Activated CD8-positive, alpha-beta T cell treated with anti-CD3 and anti-CD28 coated beads for 36 hours (primary cell): ENCODE data around the gene UBASH3A. TPM values are rescaled to one million over a fixed set of nuclear protein-coding genes. Genes with fewer than 3 reads are reported as not detected.
"Not testable (repeated sequence)": the region's sequence is repeated elsewhere in the genome, so short reads cannot be mapped to it uniquely, and the experiment has no call there.

ENCODE experiments used
- ATAC-seq: fragments of 200-7000 bp; cut with Tn5 transposase; one replicate; pipeline ENCODE4 v1.10.0; 2021; ENCODE audit warnings: mild to moderate bottlenecking, moderate library complexity
- CTCF ChIA-PET: fragments of 350-600 bp; sonication (Branson Sonifier 250); formaldehyde crosslinking; loops from one replicate; lab custom pipeline; 2021; ENCODE audit warnings: antibody characterized with exemption; lab: Charles Lee
- POLR2A ChIA-PET: fragments of 350-600 bp; sonication (Branson Sonifier 250); formaldehyde crosslinking; loops from one replicate; lab custom pipeline; 2021; ENCODE audit warnings: antibody characterized with exemption; lab: Charles Lee
- DNase-seq: peaks from one replicate; pipeline ENCODE4 v3.0.0-alpha.2; 2020
- H3K27ac Mint-ChIP-seq: one replicate; pipeline ENCODE4 v1.8.0; 2021; ENCODE audit warnings: mild to moderate bottlenecking, mixed read lengths
- H3K27me3 Mint-ChIP-seq: one replicate; pipeline ENCODE4 v1.8.0; 2021; ENCODE audit warnings: mixed read lengths
- H3K36me3 Mint-ChIP-seq: one replicate; pipeline ENCODE4 v1.8.0; 2021; ENCODE audit warnings: low read depth, mixed read lengths
- H3K4me1 Mint-ChIP-seq: one replicate; pipeline ENCODE4 v1.8.0; 2021; ENCODE audit warnings: low read depth, mixed read lengths
- H3K4me3 Mint-ChIP-seq: one replicate; pipeline ENCODE4 v1.8.0; 2021; ENCODE audit warnings: mild to moderate bottlenecking, moderate library complexity, mixed read lengths
- H3K9me3 Mint-ChIP-seq: one replicate; pipeline ENCODE4 v1.8.0; 2021; ENCODE audit warnings: mixed read lengths
- intact Hi-C: fragments of 100-400 bp; cut with micrococcal nuclease; formaldehyde crosslinking; loops from one replicate; pipeline ENCODE4 v1.10.0; 2022
- total RNA-seq, 2 experiments: library from RNA; stranded (reverse); gene quantifications; one replicate each; pipeline ENCODE4 v1.2.3, GENCODE V29; 2021
- TF ChIP-seq, protein P1 (sequence below): fragments of 200-600 bp; IDR thresholded peaks from one replicate; pipeline ENCODE4 v1.8.0; 2022; ENCODE audit warnings: antibody characterized with exemption, mild to moderate bottlenecking

Gene UBASH3A
- total RNA-seq, 2 experiments from 2014 or later, result 48.7 to 52.9 TPM

DNA sequence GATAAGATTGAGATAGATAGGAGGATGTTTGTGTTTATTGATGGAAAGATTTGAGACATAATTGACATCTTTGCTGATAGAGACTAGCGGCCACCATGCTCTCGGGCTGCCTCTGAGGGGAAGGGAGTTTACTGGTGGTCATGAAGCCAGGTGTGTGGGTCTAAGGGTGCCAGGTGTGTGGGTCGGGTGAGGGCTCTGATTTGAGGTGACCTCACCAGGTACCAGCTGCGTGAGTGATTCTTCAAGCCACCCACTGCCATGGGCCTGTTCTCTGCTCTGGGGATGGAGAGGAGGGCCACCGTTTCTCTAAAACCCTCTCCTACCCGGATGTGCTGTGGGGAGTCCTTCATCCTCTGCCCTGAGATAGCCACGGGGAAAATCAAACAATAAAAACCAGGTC is 3.2 kb downstream of the UBASH3A start:
- TF ChIP-seq, protein P1, sequence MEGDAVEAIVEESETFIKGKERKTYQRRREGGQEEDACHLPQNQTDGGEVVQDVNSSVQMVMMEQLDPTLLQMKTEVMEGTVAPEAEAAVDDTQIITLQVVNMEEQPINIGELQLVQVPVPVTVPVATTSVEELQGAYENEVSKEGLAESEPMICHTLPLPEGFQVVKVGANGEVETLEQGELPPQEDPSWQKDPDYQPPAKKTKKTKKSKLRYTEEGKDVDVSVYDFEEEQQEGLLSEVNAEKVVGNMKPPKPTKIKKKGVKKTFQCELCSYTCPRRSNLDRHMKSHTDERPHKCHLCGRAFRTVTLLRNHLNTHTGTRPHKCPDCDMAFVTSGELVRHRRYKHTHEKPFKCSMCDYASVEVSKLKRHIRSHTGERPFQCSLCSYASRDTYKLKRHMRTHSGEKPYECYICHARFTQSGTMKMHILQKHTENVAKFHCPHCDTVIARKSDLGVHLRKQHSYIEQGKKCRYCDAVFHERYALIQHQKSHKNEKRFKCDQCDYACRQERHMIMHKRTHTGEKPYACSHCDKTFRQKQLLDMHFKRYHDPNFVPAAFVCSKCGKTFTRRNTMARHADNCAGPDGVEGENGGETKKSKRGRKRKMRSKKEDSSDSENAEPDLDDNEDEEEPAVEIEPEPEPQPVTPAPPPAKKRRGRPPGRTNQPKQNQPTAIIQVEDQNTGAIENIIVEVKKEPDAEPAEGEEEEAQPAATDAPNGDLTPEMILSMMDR, result no peak
- intact Hi-C loops, result no loop called here
- Mint-ChIP-seq H3K4me1 (peaks cover 38% of the 10 kb centered on the region), H3K36me3 (peaks cover 64% of the 10 kb centered on the region), H3K27ac (peak overlapping the region; percentile 93), H3K27me3 (no peaks in the 10 kb centered on the region), H3K4me3 (peak overlapping the region; percentile 96), H3K9me3 (peaks cover 3% of the 10 kb centered on the region)
- peak; percentile 46 for DNase-seq
- ChIA-PET POLR2A (interaction anchor here (1.0 to 9.3 kb wide), 5 partner anchors 9 to 34 kb away, joined by 4 to 133 read pairs (median 39); no protein-coding TSS in a partner anchor), CTCF (no interaction called here)
- ATAC-seq, result no peak

DNA sequence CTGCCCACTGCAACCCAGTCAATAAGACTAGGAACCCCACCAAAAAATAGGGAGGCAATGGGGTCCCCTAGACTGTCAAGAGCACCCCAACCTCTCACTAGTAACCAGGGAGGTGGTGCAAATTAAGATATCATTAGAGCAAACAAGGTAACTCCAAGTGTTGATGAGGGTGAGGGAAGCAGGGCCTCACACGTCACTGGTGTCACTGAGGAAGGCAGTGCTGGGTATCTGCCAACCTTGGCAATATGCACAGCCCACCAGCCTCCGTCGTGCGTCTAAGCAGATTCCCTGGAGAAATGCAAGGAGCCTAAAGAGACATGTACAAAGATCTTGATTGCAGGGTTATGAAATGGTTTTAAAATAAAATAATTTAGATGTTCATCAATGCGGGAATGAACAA is 3.8 kb downstream of the UBASH3A start:
- no peak for ATAC-seq
- ChIA-PET CTCF (interaction anchor here (1.9 kb wide), 1 partner anchor 14 kb away, joined by 7 read pairs; no protein-coding TSS in a partner anchor), POLR2A (interaction anchor here (6.0 to 9.3 kb wide), 2 partner anchors 8 to 16 kb away, joined by 91 to 133 read pairs; no protein-coding TSS in a partner anchor)
- peak; percentile 50 for DNase-seq
- peak overlapping the region; percentile 96 for H3K4me3 Mint-ChIP-seq
- intact Hi-C loops, result no loop called here
- H3K27me3 Mint-ChIP-seq, result no peaks in the 10 kb centered on the region
- peak overlapping the region; percentile 93 for H3K27ac Mint-ChIP-seq
- peaks cover 34% of the 10 kb centered on the region for H3K4me1 Mint-ChIP-seq
- no peaks in the 10 kb centered on the region for H3K9me3 Mint-ChIP-seq
- peaks cover 59% of the 10 kb centered on the region for H3K36me3 Mint-ChIP-seq
- TF ChIP-seq, protein P1, result no peak

DNA sequence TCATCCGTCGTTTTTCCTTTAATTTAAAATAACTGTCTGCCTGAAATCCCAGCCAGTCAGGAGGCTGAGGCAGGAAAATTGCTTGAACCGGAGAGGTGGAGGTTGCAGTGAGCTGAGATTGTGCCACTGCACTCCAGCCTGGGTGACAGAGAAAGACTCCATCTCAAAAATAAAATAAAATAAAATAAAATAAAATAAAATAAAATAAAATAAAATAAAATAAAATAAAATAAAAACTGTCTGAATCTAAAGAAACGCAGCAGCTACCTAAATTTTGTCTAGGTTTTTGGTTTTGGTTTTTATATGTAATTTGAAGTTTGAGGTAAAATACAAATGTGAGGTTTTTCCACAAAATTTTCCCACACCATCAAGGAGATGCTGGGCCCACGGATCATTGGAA is 5.0 kb downstream of the UBASH3A start:
- ATAC-seq, H3K27me3 Mint-ChIP-seq, H3K9me3 Mint-ChIP-seq, DNase-seq, intact Hi-C loops: not testable (repeated sequence)
- ChIA-PET POLR2A (interaction anchor here (1.0 to 9.3 kb wide), 2 partner anchors 15 to 66 kb away, joined by 3 to 133 read pairs; no protein-coding TSS in a partner anchor), CTCF (interaction anchor here (1.7 to 1.9 kb wide), 2 partner anchors 13 to 16 kb away, joined by 4 to 7 read pairs; no protein-coding TSS in a partner anchor)
- peak overlapping the region; percentile 96 for H3K4me3 Mint-ChIP-seq
- H3K27ac Mint-ChIP-seq, result peak overlapping the region; percentile 93
- H3K36me3 Mint-ChIP-seq, result peaks cover 48% of the 10 kb centered on the region
- peaks cover 30% of the 10 kb centered on the region for H3K4me1 Mint-ChIP-seq

DNA sequence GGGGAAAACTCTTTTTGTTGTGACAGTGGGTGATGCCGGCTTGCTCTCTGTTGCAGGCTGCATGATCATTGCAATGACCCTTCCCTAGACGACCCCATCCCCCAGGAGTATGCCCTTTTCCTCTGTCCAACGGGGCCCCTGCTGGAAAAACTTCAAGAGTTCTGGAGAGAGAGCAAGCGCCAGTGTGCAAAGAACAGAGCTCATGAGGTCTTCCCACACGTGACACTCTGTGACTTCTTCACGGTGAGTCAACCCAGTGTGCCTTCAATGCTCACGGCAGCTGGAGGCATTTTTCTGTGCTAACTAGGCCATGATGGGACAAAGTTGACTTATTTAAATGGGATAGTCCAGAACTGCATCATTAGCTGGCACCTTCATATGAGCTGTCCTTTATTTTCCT is 5.7 kb downstream of the UBASH3A start:
- ChIA-PET POLR2A (interaction anchor here (0.8 to 9.3 kb wide), 3 partner anchors 15 to 52 kb away, joined by 3 to 133 read pairs (median 3); no protein-coding TSS in a partner anchor), CTCF (interaction anchor here (0.9 to 1.9 kb wide), 4 partner anchors 12 to 17 kb away, joined by 3 to 7 read pairs (median 4); no protein-coding TSS in a partner anchor)
- intact Hi-C loops, result no loop called here
- peaks cover 43% of the 10 kb centered on the region for H3K36me3 Mint-ChIP-seq
- H3K27me3 Mint-ChIP-seq, result no peaks in the 10 kb centered on the region
- no peak overlapping the region for H3K27ac Mint-ChIP-seq
- ATAC-seq, result no peak
- DNase-seq, result no peak
- H3K9me3 Mint-ChIP-seq, result no peaks in the 10 kb centered on the region
- H3K4me1 Mint-ChIP-seq, result peaks cover 30% of the 10 kb centered on the region
- peak overlapping the region; percentile 44 for H3K4me3 Mint-ChIP-seq
- TF ChIP-seq, protein P1, result no peak

DNA sequence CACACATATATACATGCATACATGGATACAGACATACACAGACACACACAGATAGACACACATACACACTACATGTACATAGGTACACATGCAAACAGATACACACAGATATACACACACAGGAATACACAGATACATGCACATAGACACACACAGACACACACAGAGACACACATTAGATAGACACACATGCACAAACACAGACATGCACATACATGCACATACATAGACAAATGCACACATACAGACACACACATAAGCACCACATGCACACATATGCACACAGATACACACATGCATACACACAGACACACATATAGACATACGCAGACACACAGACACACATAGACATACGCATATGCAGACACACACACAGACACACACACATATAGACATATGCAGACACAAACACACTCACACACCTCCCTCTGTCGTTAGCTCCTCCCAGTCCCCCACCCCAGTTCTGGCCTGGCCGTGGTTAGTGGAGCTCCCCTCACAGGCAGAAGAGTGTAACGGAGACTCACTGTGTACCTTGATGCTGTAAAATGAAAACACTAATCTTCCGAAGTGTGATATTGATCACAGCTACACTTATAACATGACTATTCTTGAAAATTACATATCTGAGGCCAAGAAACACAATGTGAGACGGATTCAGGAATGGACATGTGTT is 7.6 kb downstream of the UBASH3A start:
- ChIA-PET POLR2A (interaction anchor here (1.2 to 8.2 kb wide), 4 partner anchors 7 to 17 kb away, joined by 3 to 91 read pairs (median 18); partner anchors contain the start of gene UBASH3A), CTCF (interaction anchor here (0.6 to 2.6 kb wide), 6 partner anchors 11 to 227 kb away, joined by 3 to 9 read pairs (median 4); no protein-coding TSS in a partner anchor)
- intact Hi-C loops, result no loop called here
- ATAC-seq (peak; percentile 23), DNase-seq (peak; percentile 72)
- no peaks in the 10 kb centered on the region for H3K9me3 Mint-ChIP-seq
- TF ChIP-seq, protein P1, result peak; percentile 19
- H3K27me3 Mint-ChIP-seq, result no peaks in the 10 kb centered on the region
- H3K36me3 Mint-ChIP-seq, result peaks cover 30% of the 10 kb centered on the region
- H3K27ac Mint-ChIP-seq, result no peak overlapping the region
- peaks cover 42% of the 10 kb centered on the region for H3K4me1 Mint-ChIP-seq
- no peak overlapping the region for H3K4me3 Mint-ChIP-seq
